ENCODE results near the gene SLC38A7. TPM values are rescaled to one million over a fixed set of nuclear protein-coding genes. Genes with fewer than 3 reads are reported as not detected.
A peak's percentile ranks its signal among the peaks of the same experiment; 100 is the strongest.
"Not testable (repeated sequence)": the region's sequence is repeated elsewhere in the genome, so short reads cannot be mapped to it uniquely, and the experiment has no call there.

SLC38A7 gene
- polyA plus RNA-seq, 4 donors = 12.9 to 18.3 (median 14.8) TPM

- no peak for DNase-seq (ENCODE audit: low read depth in 4 of 4, low spot score in 3 of 4)
Measured at GRCh38 chr16:58679763-58680162, 4.8 kb downstream of the SLC38A7 start.

- no peak for DNase-seq (ENCODE audit: low read depth in 4 of 4, low spot score in 3 of 4)
Measured at GRCh38 chr16:58678716-58679115, 5.9 kb downstream of the SLC38A7 start.

DNA sequence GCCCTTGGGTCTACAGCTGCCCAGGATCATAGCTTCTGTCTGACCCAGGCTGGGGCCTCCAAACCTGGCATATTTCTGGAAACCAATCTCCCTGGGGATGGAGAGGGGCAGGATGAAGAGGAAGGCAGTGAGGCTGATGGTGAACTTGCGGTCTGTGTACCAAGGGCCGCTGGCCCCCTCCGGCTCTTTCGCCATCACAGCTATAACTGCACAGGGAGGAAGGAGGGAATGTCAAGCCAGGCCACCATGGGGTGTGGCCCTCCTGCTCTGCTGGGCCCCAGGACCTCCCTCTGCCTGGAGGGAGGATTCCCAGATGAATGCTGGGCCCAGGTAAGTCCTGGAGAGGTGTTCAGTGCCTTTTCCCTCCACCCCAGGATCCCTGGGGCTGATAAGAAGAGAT lies 6.3 kb downstream of the SLC38A7 start:
- DNase-seq (ENCODE audit: low read depth in 4 of 4, low spot score in 3 of 4) = no peak

DNA sequence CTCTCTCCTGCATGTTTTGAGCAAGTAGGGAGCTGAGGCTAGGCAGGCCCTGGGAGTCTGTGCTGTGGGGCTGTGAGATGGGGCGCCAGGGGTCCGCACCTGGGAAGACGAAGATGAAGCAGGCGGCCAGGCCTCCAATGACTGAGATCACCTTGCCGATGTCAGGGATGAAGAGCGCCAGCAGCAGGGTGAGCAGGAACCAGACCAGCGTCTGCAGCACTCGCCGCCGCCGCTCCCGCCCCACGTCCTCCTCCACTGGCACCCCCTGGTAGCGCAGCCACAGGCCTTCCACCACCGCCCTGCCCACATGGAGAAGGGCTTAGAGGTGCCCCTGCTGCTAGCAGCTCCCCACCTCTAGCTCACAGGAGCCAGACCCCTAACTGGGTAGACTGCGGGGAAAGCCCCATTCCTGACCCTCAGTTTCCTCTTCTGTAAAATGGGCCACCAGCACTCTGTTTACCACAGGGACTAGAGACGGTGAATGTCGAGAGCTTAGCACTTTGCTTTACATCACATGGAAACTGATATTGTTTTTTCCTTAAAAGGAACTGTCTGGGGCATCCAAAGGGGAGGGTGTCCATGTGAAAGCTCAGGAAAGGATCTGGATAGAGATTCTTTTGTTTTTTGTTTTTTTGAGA lies 13.5 kb downstream of the SLC38A7 start:
- DNase-seq (ENCODE audit: low read depth in 4 of 4, low spot score in 3 of 4) = no peak

- DNase-seq (ENCODE audit: low read depth in 4 of 4, low spot score in 3 of 4) = no peak
Measured at GRCh38 chr16:58670177-58670576, 14.4 kb downstream of the SLC38A7 start.

- no peak for DNase-seq (ENCODE audit: low read depth in 4 of 4, low spot score in 3 of 4)
Measured at GRCh38 chr16:58665200-58665599, 19.4 kb downstream of the SLC38A7 start.

- DNase-seq (ENCODE audit: low read depth in 4 of 4, low spot score in 3 of 4) = peak; percentile 32 to 48 (median 38)
Measured at GRCh38 chr16:58661199-58661830, 23.3 kb downstream of the SLC38A7 start.

DNA sequence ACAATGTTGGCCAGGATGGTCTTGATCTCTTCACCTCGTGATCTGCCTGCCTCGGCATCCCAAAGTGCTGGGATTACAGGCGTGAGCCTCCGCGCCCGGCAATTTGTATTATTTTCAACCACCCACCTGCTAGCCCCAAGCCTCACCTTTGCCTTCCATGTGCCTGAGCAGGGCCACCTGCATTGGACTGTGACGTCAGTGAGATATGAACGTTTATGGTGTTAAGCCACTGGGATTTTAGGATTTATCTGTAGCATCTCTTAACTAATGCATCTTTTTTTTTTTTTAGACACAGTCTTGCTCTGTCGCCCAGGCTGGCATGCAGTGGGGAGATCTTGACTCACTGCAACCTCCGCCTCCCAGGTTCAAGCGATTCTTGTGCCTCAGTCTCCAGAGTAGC lies 24.7 kb downstream of the SLC38A7 start:
- DNase-seq (ENCODE audit: low read depth in 4 of 4, low spot score in 3 of 4) = not testable (repeated sequence)

- DNase-seq (ENCODE audit: low read depth in 4 of 4, low spot score in 3 of 4) = no peak
Measured at GRCh38 chr16:58658796-58659211, 25.8 kb downstream of the SLC38A7 start.

GRCh38 chr16:58656899-58657298 lies 27.7 kb downstream of the SLC38A7 start:
- DNase-seq (ENCODE audit: low read depth in 4 of 4, low spot score in 3 of 4) = no peak

GRCh38 chr16:58655215-58655596 lies 29.4 kb downstream of the SLC38A7 start:
- DNase-seq (ENCODE audit: low read depth in 4 of 4, low spot score in 3 of 4) = no peak

- no peak for DNase-seq (ENCODE audit: low read depth in 4 of 4, low spot score in 3 of 4)
Measured at GRCh38 chr16:58654560-58655214, 29.9 kb downstream of the SLC38A7 start.

- DNase-seq (ENCODE audit: low read depth in 4 of 4, low spot score in 3 of 4) = no peak
Measured at GRCh38 chr16:58652741-58653140, 31.8 kb downstream of the SLC38A7 start.

DNA sequence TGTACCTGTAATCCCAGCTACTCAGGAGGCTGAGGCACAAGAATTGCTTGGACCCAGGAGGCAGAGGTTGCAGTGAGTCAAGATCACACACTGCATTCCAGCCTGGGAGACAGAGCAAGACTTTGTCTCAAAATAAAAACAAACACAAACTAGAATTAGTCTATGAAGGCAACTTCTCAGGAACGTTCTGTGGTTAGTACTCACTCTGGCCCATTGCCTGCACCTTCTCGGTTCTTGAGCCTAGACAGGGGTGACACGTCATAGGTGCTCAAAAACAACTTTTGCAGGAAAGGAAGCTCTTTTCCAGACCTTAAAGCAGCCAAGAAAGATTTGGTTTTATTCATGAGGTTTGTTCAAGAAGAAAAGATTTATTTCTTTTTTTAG lies 32.6 kb downstream of the SLC38A7 start:
- no peak for DNase-seq (ENCODE audit: low read depth in 4 of 4, low spot score in 3 of 4)

GRCh38 chr16:58649707-58650106 lies 34.9 kb downstream of the SLC38A7 start:
- no peak for DNase-seq (ENCODE audit: low read depth in 4 of 4, low spot score in 3 of 4)

DNA sequence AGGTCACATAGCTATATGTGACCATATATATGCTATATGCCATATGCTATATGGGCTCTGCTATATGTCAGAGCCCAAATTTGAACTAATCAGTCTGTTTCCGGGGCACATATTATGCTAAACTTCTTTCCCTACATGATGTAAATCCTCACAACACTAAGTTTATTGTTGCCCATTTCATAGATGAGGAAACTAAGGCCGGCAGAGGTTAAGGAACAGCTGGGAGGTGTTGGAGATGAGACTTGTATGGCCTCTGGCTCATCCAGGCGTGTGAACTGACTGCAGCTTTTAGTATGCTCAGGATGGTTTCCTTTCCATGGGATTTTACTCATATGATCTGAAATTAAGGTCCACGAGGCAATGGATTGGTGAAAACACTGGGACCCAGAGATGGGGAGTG lies 37.5 kb downstream of the SLC38A7 start:
- DNase-seq (ENCODE audit: low read depth in 4 of 4, low spot score in 3 of 4) = no peak

GRCh38 chr16:58644765-58645487 lies 39.6 kb downstream of the SLC38A7 start:
- DNase-seq (ENCODE audit: low read depth in 4 of 4, low spot score in 3 of 4) = no peak

- no peak for DNase-seq (ENCODE audit: low read depth in 4 of 4, low spot score in 3 of 4)
Measured at GRCh38 chr16:58644108-58644507, 40.5 kb downstream of the SLC38A7 start.

DNA sequence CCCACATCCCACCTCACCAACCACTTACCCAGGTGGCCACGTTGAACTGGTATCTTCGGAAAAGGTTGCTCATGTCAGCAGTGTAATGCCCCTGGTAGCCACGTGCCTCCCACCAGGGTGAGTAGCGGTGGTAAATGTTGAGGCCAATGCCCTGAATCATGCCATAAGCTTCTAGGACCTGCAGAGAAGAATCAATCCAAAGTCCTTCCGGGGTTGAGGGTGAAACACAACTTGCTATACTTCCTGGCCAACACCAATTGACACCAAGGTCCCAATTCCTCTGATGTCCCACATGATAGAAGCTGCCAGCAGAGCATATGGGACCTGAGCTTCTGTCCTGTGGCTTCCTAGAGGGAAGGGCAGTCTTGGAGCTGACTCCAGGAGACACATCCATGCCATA lies 43.6 kb downstream of the SLC38A7 start:
- no peak for DNase-seq (ENCODE audit: low read depth in 4 of 4, low spot score in 3 of 4)

GRCh38 chr16:58639836-58640235 lies 44.7 kb downstream of the SLC38A7 start:
- DNase-seq (ENCODE audit: low read depth in 4 of 4, low spot score in 3 of 4) = no peak

GRCh38 chr16:58639230-58639629 lies 45.3 kb downstream of the SLC38A7 start:
- DNase-seq (ENCODE audit: low read depth in 4 of 4, low spot score in 3 of 4) = no peak

All from right renal pelvis (tissue), 4 donors.